Measurements from ENCODE around the gene CSNK1G1. TPM values are rescaled to one million over a fixed set of nuclear protein-coding genes. Genes with fewer than 3 reads are reported as not detected.
A peak's percentile ranks its signal among the peaks of the same experiment; 100 is the strongest.
"Not testable (repeated sequence)": the region's sequence is repeated elsewhere in the genome, so short reads cannot be mapped to it uniquely, and the experiment has no call there.

The CSNK1G1 gene
- 14.9 TPM for polyA plus RNA-seq (2012; ENCODE audit: missing spikeins)

- peak; percentile 96 for FAIRE-seq
- DNase-seq (ENCODE audit: insufficient read length), result peak; percentile 72
Measured at GRCh38 chr15:64355944-64356709, at the start of gene CSNK1G1. TSS of gene CSNK1G1 (minus strand) at chr15:64356173. CDS start at chr15:64300499, 55,674 bp downstream.

DNA sequence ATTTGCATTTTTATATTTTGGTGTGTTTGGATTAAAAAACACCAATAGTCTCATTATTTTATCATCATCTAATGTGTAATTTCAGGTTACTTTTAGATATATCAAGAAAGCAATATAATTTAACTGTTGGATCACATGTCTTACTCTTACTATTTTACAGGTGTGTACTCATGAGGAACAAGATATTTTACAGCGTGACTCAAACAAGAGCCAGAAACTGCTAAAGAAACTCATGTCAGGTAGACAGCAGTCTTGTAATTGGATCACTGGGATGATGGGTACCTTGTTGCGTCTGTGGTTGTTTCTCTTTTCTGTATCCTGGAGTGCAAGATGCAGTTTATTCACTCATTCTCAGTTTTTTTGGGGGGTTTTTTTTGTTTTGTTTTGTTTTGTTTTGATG is 44.6 kb upstream of the CSNK1G1 start:
- FAIRE-seq (no peak), DNase-seq (ENCODE audit: insufficient read length) (no peak)
- no peak for TF ChIP-seq POLR2AphosphoS5 (IDR thresholded peaks at IDR 0.05; ENCODE audit: low read depth, low read length)
- no peak for TF ChIP-seq TAF1 (IDR thresholded peaks at IDR 0.05; ENCODE audit: borderline replicate concordance, low read depth, low read length)
- no peak for TF ChIP-seq POLR2A (IDR thresholded peaks at IDR 0.05; ENCODE audit: low read depth, low read length)

More at GRCh38 chr15:64355944-64356709, at the start of gene CSNK1G1:
- no peak for TF ChIP-seq TAF1 (IDR thresholded peaks at IDR 0.05; ENCODE audit: borderline replicate concordance, low read depth, low read length)
- peak; percentile 52; the same call in 1 of the 2 replicates for TF ChIP-seq POLR2A (IDR thresholded peaks at IDR 0.05; ENCODE audit: low read depth, low read length)
- peak; percentile 27 for TF ChIP-seq POLR2AphosphoS5 (IDR thresholded peaks at IDR 0.05; ENCODE audit: low read depth, low read length)

DNA sequence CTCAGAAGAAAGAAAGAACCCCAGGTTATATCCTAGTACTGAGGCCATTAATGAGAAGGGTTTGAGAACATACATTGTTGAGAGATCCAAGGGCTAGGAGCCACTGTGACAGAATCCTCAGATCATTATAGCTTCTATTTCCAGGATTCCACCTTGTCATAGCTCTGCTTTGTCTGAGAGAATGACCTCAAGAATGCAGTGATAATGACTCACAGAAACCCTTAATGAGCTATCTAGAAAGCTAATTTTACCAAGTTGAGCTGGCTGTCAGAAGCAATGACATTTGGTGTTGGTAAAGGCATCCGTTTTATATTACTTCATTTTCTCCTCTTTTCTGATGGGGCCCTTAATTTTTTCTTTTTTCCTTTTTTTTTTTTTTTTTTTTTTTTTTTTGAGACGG is 42.6 kb upstream of the CSNK1G1 start:
- TF ChIP-seq POLR2A (IDR thresholded peaks at IDR 0.05; ENCODE audit: low read depth, low read length) (no peak), POLR2AphosphoS5 (IDR thresholded peaks at IDR 0.05; ENCODE audit: low read depth, low read length) (no peak), TAF1 (IDR thresholded peaks at IDR 0.05; ENCODE audit: borderline replicate concordance, low read depth, low read length) (no peak)
- FAIRE-seq, result no peak

DNA sequence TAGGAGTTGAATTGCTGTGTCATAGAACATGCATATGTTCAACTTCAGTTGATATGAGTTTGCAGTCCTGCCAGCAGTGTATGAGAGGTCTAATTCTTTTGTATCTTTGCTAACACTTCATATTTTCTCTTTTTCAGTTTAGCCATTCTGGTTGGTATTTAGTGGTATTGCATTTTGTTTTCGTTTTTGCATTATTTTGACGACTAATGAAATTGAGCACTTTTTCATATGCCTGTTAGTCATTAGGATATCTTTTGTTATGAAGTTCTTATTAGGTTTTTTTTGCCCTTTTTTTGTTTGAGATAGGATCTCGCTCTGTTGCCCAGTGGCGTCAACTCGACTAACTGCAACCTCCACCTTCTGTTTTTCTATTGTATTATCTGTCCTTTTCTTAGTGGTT is 40.8 kb upstream of the CSNK1G1 start:
- DNase-seq (ENCODE audit: insufficient read length), result no peak
- TF ChIP-seq POLR2A (IDR thresholded peaks at IDR 0.05; ENCODE audit: low read depth, low read length) (no peak), POLR2AphosphoS5 (IDR thresholded peaks at IDR 0.05; ENCODE audit: low read depth, low read length) (no peak), TAF1 (IDR thresholded peaks at IDR 0.05; ENCODE audit: borderline replicate concordance, low read depth, low read length) (no peak)
- FAIRE-seq, result no peak

More for the DNA sequence above, 42.6 kb upstream of the CSNK1G1 start:
- DNase-seq (ENCODE audit: insufficient read length), result no peak

GRCh38 chr15:64392471-64392870 is 36.5 kb upstream of the CSNK1G1 start:
- not testable (repeated sequence) for DNase-seq (ENCODE audit: insufficient read length); FAIRE-seq

DNA sequence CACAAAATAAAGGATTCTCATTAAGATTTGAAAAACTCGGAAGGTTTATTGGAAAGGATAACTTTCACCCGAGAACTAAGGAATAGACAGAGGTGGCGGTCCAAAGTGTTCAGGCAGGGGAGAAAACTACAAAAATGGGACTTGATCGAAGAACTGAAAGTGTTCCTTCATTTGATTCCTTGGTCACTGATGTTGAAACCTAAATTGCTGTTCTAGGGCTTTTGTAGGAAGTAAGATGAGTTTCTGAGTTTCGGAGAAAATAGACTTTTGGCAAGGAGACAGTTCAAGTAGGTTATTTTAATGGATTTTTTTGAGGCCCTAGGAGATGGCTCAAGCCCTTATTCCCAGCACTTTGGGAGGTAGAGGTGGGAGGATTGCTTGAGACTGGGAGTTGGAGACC is 33.1 kb upstream of the CSNK1G1 start:
- FAIRE-seq, result no peak
- no peak for TF ChIP-seq POLR2AphosphoS5 (IDR thresholded peaks at IDR 0.05; ENCODE audit: low read depth, low read length)
- no peak for TF ChIP-seq TAF1 (IDR thresholded peaks at IDR 0.05; ENCODE audit: borderline replicate concordance, low read depth, low read length)
- TF ChIP-seq POLR2A (IDR thresholded peaks at IDR 0.05; ENCODE audit: low read depth, low read length), result no peak
- DNase-seq (ENCODE audit: insufficient read length), result no peak

DNA sequence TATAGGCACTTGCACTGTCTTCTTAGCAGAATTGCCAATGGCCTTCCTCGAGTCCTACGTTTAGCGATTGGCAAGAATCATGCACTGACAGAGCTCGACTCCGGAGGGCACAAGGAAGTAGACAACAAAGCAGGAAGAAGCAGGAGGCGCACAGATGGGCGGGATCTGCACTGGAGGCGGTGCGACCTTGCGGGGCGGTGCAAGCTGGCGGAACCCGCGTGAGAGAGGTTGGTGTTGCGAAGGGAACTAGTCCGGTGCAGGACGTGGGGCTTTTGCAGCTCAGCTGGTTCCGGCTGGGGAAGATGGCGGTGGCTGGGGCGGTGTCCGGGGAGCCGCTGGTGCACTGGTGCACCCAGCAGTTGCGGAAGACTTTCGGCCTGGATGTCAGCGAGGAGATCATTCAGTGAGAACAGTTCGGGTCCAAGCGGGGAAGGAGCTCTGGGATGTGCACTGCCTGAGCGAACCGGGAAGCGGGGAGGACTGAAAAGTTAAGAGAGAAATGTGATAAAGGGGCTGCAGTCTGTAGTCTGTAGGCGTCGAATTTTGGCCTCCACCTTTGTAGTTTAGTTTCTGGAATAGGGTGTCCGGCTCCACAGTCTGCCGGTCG is 31.7 kb upstream of the CSNK1G1 start, which contains the start of gene TRIP4:
TSS of gene TRIP4 (plus strand) at position 275 of the 607 bp plus-strand sequence. CDS start at position 303, 28 bp downstream.
- TF ChIP-seq POLR2AphosphoS5 (IDR thresholded peaks at IDR 0.05; ENCODE audit: low read depth, low read length), result peak; percentile 94
- TF ChIP-seq TAF1 (IDR thresholded peaks at IDR 0.05; ENCODE audit: borderline replicate concordance, low read depth, low read length), result peak; percentile 93
- TF ChIP-seq POLR2A (IDR thresholded peaks at IDR 0.05; ENCODE audit: low read depth, low read length), result peak; percentile 94
- DNase-seq (ENCODE audit: insufficient read length) (peak; percentile 85), FAIRE-seq (peak; percentile 99)

GRCh38 chr15:64386291-64386690 is 30.3 kb upstream of the CSNK1G1 start:
- FAIRE-seq, result no peak
- TF ChIP-seq POLR2A (IDR thresholded peaks at IDR 0.05; ENCODE audit: low read depth, low read length) (no peak), TAF1 (IDR thresholded peaks at IDR 0.05; ENCODE audit: borderline replicate concordance, low read depth, low read length) (no peak), POLR2AphosphoS5 (IDR thresholded peaks at IDR 0.05; ENCODE audit: low read depth, low read length) (no peak)
- no peak for DNase-seq (ENCODE audit: insufficient read length)

GRCh38 chr15:64383760-64384159 is 27.8 kb upstream of the CSNK1G1 start:
- no peak for FAIRE-seq
- no peak for TF ChIP-seq POLR2A (IDR thresholded peaks at IDR 0.05; ENCODE audit: low read depth, low read length)
- TF ChIP-seq POLR2AphosphoS5 (IDR thresholded peaks at IDR 0.05; ENCODE audit: low read depth, low read length), result no peak
- TF ChIP-seq TAF1 (IDR thresholded peaks at IDR 0.05; ENCODE audit: borderline replicate concordance, low read depth, low read length), result no peak
- no peak for DNase-seq (ENCODE audit: insufficient read length)

GRCh38 chr15:64381000-64381751 is 25.2 kb upstream of the CSNK1G1 start, which contains the start of gene PCLAF:
TSS of gene PCLAF (minus strand) at chr15:64381441. CDS start at chr15:64381371, 70 bp downstream.
- peak; percentile 13; the same call in 1 of the 2 replicates for TF ChIP-seq TAF1 (IDR thresholded peaks at IDR 0.05; ENCODE audit: borderline replicate concordance, low read depth, low read length)
- peak; percentile 83 for TF ChIP-seq POLR2AphosphoS5 (IDR thresholded peaks at IDR 0.05; ENCODE audit: low read depth, low read length)
- peak; percentile 90 for TF ChIP-seq POLR2A (IDR thresholded peaks at IDR 0.05; ENCODE audit: low read depth, low read length)
- peak; percentile 96 for FAIRE-seq
- peak; percentile 89 for DNase-seq (ENCODE audit: insufficient read length)

DNA sequence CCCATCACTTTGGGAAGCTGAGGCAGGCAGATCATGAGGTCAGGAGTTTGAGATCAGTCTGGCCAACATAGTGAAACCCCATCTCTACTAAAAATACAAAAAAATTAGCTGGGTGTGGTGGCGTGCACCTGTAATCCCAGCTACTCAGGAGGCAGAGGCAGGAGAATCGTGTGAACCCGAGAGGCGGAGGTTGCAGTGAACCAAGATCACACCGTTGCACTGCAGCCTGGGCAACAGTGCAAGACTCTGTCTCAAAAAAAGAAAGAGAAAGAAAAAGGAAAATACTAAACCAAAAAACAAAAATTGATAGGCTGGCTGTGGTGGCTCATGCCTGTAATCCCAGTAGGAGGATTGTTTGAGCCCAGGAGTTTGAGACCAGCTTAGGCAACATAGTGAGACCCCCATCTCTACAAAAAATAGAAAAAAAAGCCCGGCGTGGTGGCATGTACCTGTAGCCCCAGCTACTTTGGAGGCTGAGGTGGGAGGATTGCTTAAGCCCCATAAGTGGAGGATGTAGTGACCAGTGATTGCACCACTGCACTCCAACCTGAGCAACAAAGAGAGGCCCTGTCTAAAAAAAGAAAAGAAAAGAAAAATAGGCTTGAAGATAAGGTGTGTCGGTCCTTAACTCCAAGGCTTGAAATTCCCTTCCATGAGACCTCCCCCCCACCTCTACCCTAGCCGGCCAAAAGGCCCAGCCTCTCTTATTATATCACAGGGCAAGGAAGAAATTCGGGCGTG is 24.3 kb upstream of the CSNK1G1 start:
- not testable (repeated sequence) for FAIRE-seq; DNase-seq (ENCODE audit: insufficient read length)
